ENCODE measurements around the gene CCR8. TPM values are rescaled to one million over a fixed set of nuclear protein-coding genes. Genes with fewer than 3 reads are reported as not detected.

The CCR8 gene
- total and polyA plus RNA-seq, 2 donors (not counting 1 experiment from before 2014, with no cell fraction given), result not detected

GRCh38 chr3:39318301-39318700, 11.2 kb upstream of the CCR8 start:
- Histone ChIP-seq H4K20me1 (ENCODE audit: control insufficient read depth, insufficient read depth, low read length, poor library complexity, severe bottlenecking) (no peaks in the 10 kb centered on the region), H3K27ac (ENCODE audit: low read length in 2 of 2) (no peak overlapping the region), H3K4me2 (replicated peaks; ENCODE audit: low read depth, low read length, poor library complexity, severe bottlenecking) (no peak overlapping the region), H3K9me3 (ENCODE audit: control extremely low read depth in 1 of 3, control insufficient read depth in 2 of 3, insufficient read depth in 1 of 3, low read length in 2 of 3) (peaks cover 0 to 9% (median 3%) of the 10 kb centered on the region in 3 donors), H3K79me2 (ENCODE audit: control insufficient read depth, insufficient read depth, low read length) (no peaks in the 10 kb centered on the region), H3K27me3 (replicated peaks in 1 of 4; ENCODE audit: control extremely low read depth in 1 of 4, control insufficient read depth in 3 of 4, insufficient read depth in 4 of 4, low read length in 3 of 4) (no peaks in the 10 kb centered on the region), H2AFZ (ENCODE audit: insufficient read depth, low read depth, low read length, poor library complexity, severe bottlenecking) (no peak overlapping the region), H3K9ac (ENCODE audit: low read length) (no peak overlapping the region), H3K4me1 (ENCODE audit: control insufficient read depth in 2 of 2, insufficient read depth in 2 of 2, low read length in 2 of 2) (no peaks in the 10 kb centered on the region), H3K4me3 (ENCODE audit: control extremely low read depth in 1 of 5, extremely low read depth in 1 of 5, insufficient read depth in 1 of 5, low read depth in 2 of 5, low read length in 4 of 5) (no peak overlapping the region), H3K36me3 (replicated peaks in 1 of 2; ENCODE audit: control extremely low read depth in 1 of 2, control insufficient read depth in 1 of 2, extremely low read depth in 1 of 2, insufficient read depth in 2 of 2, low read length in 1 of 2) (no peaks in the 10 kb centered on the region)
- ATAC-seq (ENCODE audit: low read depth) (no peak), DNase-seq (no peak)
- Mint-ChIP-seq H3K4me1 (no peaks in the 10 kb centered on the region), H3K27me3 (peaks cover 22% of the 10 kb centered on the region), H3K9me3 (ENCODE audit: insufficient read depth) (peaks cover 7% of the 10 kb centered on the region), H3K27ac (no peak overlapping the region), H3K4me3 (no peak overlapping the region)
- WGBS (ENCODE audit: insufficient coverage), result no CpG with 5 or more reads among the region's 1 CpG
- no peak for TF ChIP-seq EZH2 (IDR thresholded peaks at IDR 0.05; ENCODE audit: borderline replicate concordance, insufficient read depth, low read depth, low read length, poor library complexity, severe bottlenecking)
- TF ChIP-seq CTCF (IDR thresholded peaks at IDR 0.05), result no peak
- intact Hi-C loops (cut with micrococcal nuclease), result no loop called here
- ChIA-PET CTCF (interaction anchor here (1.2 kb wide), 1 partner anchor 26 kb away, joined by 5 read pairs; no protein-coding TSS in a partner anchor), POLR2A (no interaction called here)

- no peak overlapping the region for H3K27ac Mint-ChIP-seq
These were observed 10.3 kb upstream of the CCR8 start for GRCh38 chr3:39319249-39319648.

More at GRCh38 chr3:39319249-39319648, 10.3 kb upstream of the CCR8 start:
- Histone ChIP-seq H3K27me3 (replicated peaks in 1 of 4; ENCODE audit: control extremely low read depth in 1 of 4, control insufficient read depth in 3 of 4, insufficient read depth in 4 of 4, low read length in 3 of 4) (peaks cover 0 to under 1% (median 0%) of the 10 kb centered on the region in 4 experiments), H3K79me2 (ENCODE audit: control insufficient read depth, insufficient read depth, low read length) (no peaks in the 10 kb centered on the region), H3K4me2 (replicated peaks; ENCODE audit: low read depth, low read length, poor library complexity, severe bottlenecking) (no peak overlapping the region), H3K9ac (ENCODE audit: low read length) (no peak overlapping the region), H3K9me3 (ENCODE audit: control extremely low read depth in 1 of 3, control insufficient read depth in 2 of 3, insufficient read depth in 1 of 3, low read length in 2 of 3) (peaks cover 0 to 6% (median 3%) of the 10 kb centered on the region in 3 donors), H2AFZ (ENCODE audit: insufficient read depth, low read depth, low read length, poor library complexity, severe bottlenecking) (no peak overlapping the region), H3K4me1 (ENCODE audit: control insufficient read depth in 2 of 2, insufficient read depth in 2 of 2, low read length in 2 of 2) (no peaks in the 10 kb centered on the region), H3K27ac (ENCODE audit: low read length in 2 of 2) (no peak overlapping the region), H3K36me3 (replicated peaks in 1 of 2; ENCODE audit: control extremely low read depth in 1 of 2, control insufficient read depth in 1 of 2, extremely low read depth in 1 of 2, insufficient read depth in 2 of 2, low read length in 1 of 2) (no peaks in the 10 kb centered on the region), H4K20me1 (ENCODE audit: control insufficient read depth, insufficient read depth, low read length, poor library complexity, severe bottlenecking) (no peaks in the 10 kb centered on the region), H3K4me3 (ENCODE audit: control extremely low read depth in 1 of 5, extremely low read depth in 1 of 5, insufficient read depth in 1 of 5, low read depth in 2 of 5, low read length in 4 of 5) (no peak overlapping the region)
- Mint-ChIP-seq H3K4me3 (no peak overlapping the region), H3K4me1 (no peaks in the 10 kb centered on the region), H3K9me3 (ENCODE audit: insufficient read depth) (peaks cover 5% of the 10 kb centered on the region), H3K27me3 (peaks cover 22% of the 10 kb centered on the region)
- ATAC-seq (ENCODE audit: low read depth) (no peak), DNase-seq (no peak)
- intact Hi-C loops (cut with micrococcal nuclease), result no loop called here
- CTCF ChIA-PET, result interaction anchor here (1.2 kb wide), 1 partner anchor 27 kb away, joined by 5 read pairs; no protein-coding TSS in a partner anchor
- TF ChIP-seq CTCF (IDR thresholded peaks at IDR 0.05) (no peak), EZH2 (IDR thresholded peaks at IDR 0.05; ENCODE audit: borderline replicate concordance, insufficient read depth, low read depth, low read length, poor library complexity, severe bottlenecking) (no peak)
- POLR2A ChIA-PET, result no interaction called here

Measured in B cell (primary cell).